M059J (cell line): ENCODE measurements around the gene AADAT. TPM values are rescaled to one million over a fixed set of nuclear protein-coding genes. Genes with fewer than 3 reads are reported as not detected.

Source experiments
- DNase-seq: peaks from one replicate; pipeline ENCODE4 v3.0.0-alpha.2; 2012; ENCODE audit warnings: low read depth
- total RNA-seq: library from RNA; depleted of rRNA; stranded (reverse); fragments of >200 nt; shearing (Covaris generic); gene quantifications from 2 replicates; pipeline ENCODE4 v1.2.3, GENCODE V29; 2014; rRNA removed

Gene AADAT
- total RNA-seq, 1 experiment from 2014 or later: 2.6 TPM

- DNase-seq: no peak
These were observed 55.8 kb downstream of the AADAT start for GRCh38 chr4:170033999-170034398.

DNA sequence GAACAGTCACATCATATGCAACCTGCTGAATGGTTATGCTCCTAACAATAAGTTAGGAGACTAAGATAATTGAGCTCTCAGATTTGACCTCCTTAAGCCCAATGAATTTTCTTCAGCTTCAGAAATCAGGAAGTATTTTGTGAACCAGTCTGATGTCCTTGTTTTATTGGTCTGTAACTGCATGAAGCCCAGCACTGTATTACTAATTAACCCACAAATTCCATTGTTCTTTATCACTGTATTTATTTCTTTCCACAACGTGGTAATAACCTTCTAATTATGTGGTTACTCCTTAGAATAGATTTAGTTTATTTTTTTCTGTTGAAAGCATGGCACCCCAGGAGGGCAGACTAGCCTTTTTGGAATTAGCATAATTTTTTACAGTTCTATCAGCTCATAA, 59.6 kb downstream of the AADAT start:
- peak; percentile 5 for DNase-seq

- peak; percentile 82 for DNase-seq
These were observed 62.5 kb downstream of the AADAT start for GRCh38 chr4:170027181-170027829.

DNA sequence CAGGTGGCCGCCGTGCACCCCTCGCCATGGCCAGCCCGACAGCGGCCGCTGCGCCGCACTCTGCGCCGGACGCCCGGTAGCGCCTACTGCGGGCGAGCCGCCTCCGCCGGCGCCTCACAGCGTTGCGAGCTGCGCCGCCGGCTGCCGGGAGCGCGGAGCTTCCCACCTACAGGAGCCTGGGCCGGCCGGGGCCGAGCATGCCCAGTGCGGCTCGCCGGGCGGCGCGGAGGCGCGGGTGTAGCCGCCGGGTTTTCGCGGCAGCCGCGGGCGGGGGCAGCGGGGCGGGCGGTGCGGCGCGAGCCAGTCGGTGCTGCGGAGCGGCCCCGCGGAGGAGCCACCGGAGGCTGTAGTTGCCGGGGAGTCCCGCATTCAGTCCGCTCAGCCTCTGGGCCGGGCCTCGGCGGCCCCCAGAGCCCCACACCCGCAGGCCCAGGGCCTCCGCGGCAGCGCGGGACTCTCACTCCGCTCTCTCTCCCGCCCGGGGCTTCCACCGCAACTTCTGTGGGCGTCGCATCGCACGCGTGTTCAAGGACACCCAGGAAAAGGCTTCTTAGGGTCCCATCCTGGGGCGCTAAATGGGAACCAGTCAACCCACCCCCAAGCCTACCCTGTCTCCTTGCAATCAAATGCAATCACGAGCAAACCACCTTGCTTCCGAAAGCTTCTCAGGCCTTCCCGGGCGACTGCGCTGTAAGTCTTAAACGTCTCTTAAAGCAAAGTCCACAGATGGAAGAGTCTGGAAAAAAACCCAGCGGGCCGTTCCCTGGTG, 63.3 kb downstream of the AADAT start, which contains the start of gene MFAP3L:
TSS of gene MFAP3L (minus strand) at position 143 of the 769 bp plus-strand sequence. CDS start 20,518 bp downstream, outside the sequence.
- DNase-seq: peak; percentile 72

- no peak for DNase-seq
These were observed 64.1 kb downstream of the AADAT start for GRCh38 chr4:170025523-170026252.

DNA sequence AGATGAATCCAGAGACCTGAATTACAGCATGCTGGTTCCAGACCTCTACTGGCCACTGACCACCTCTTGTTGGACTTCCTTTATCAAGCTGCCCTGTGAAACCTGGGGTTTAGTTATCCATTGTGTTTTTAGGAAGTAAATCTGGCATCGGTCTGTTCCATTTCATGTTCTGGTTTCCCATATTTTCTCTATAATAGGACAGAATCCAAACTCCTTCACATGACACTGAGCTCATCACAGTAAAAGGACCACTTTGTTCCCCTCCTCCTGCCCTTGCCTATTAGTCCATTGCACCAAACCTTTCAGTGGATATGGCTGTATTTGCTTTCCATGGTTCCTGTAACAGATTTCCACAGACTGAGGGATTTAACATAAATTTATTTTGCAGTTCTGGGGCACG, 67.5 kb downstream of the AADAT start:
- DNase-seq: no peak

DNA sequence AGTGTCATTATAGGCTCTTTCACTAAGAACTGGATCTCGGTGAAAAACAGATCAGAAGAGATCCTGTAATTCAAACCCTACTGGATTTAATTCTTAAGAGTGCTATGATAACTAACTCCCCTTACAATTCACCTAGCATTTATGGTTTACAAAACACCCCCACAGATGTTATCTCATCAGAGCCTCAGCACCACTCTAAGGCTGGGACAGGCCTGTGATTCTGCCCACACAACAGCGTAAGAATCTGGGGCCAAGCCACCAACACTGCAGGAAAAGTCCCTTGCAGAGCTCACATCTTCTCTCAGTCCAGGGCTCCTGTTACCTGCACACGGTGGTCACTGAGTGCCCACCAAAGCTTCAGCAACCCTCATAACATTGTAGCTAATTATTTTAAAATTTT, 72.5 kb downstream of the AADAT start:
- no peak for DNase-seq

DNA sequence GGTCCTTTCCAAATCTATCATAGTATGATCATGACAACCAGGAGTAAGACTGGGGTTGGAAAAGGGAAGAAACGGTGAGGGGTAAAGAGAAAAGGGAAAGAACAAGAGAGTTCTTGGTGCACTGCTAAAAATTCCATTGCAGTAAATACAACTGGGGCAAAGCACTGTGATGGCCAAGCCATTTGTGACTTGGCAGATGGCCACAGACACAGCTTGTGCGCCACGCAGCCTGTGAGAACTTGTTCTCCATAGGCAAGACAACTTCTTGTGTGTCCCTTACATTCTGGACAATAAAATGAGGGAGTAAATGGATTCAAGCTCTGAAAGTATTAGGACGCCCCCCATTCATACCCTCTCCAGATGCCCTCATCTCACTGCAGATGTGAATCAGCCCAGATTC, 74.5 kb downstream of the AADAT start:
- no peak for DNase-seq

DNA sequence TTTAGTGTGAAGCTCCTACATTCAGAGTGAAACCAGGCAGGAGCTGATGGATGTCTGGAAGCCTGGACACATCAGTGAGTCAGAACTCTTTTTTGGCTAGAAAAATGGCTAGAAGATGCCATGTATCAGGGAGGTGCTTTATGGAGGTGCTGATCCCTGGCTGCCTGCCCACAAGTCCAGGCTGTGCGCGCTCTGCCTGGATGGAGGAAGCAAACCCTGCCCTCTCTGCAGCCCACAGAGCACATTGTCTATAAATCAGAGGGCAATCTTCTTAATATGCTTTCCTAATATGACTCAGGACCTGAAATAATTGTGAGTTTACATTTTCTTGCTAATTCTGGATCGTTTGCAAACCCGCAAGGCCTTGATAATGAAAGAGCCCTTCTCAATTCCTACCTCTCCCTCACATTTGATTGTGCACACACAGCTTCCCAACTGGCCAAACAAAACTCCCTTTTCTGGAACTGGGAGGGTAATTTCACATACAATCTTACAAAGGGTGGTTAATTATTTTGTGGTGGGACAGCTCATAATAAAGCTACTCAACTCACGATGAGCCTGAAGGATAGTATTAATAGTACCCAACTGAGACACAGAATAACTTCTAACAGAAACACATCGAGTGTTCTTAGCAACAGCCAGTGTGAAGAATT, 75.3 kb downstream of the AADAT start:
- DNase-seq: peak; percentile 37

DNA sequence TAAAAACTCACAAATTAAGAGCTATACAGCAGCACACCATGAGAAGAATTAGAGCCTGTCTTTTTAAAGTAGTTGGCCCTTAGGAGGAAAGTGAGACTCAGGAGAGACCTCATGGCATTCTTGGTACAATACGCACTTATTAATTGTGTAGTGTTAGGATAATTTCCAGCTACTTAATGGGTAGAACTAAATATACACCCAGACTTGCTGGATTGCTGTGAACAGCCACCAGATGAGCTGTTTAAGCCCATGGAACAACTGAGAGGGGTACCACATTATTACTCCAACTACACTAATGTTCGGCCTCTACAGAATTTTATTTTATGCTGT, 77.2 kb downstream of the AADAT start:
- DNase-seq: no peak

DNA sequence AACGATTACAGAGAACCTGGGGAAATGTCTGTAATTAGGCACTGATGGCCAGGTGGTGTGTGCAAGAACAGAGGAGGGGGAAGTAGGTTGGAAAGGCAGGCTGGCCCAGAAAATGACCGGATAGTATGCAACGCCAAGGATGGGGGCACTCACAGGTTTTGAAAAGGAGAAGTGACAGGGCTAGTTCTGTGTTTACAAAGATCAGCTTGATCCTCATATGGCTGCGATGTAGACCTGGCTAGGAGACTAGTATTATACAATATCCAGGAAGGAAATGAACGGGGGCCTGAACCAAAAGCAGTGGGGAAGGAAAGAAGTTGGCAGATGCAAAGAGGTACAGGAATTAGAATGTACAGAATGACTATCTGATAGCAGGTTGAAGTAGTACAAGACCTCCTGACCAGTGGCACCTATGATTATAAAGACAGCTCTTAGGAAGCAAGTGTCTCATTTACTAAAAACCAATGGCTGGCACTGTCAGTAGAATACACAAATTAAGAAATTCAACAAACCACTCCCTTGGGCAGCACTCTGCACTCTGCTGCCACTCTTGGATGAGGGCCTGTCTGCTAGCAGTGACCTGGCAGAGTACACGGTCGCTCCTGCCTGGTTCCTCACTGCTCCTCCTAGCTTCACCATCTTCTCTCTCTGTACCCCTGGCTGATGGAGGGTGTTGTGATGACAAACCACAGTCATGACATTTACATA, 77.7 kb downstream of the AADAT start:
- no peak for DNase-seq

Other genes with a start within 250 kb of the AADAT start
- 0.10 and 0.12 TPM in 2 replicates for gene MFAP3L, start 63.6 kb downstream of the AADAT start, total RNA-seq